H1 (cell line): ENCODE results near the gene TPD52L2. TPM values are rescaled to one million over a fixed set of nuclear protein-coding genes. Genes with fewer than 3 reads are reported as not detected.

ENCODE experiments used
- CTCF ChIA-PET: fragments of 300-600 bp; sonication (Branson Sonifier 250); formaldehyde crosslinking; loops from one replicate; lab custom pipeline; 2021; ENCODE audit not compliant: partially characterized antibody; lab: Charles Lee
- POLR2A ChIA-PET: fragments of 300-600 bp; sonication (Branson Sonifier 250); formaldehyde crosslinking; loops from one replicate; lab custom pipeline; 2021; ENCODE audit warnings: inconsistent platforms; ENCODE audit not compliant: partially characterized antibody; lab: Charles Lee
- DNase-seq, 2 experiments: peaks; one replicate each; pipeline versions ENCODE4 v3.0.0 to v3.0.0-alpha.2; 2010 to 2022; ENCODE audit warnings: low spot score in 2 of 2, low read depth in 1 of 2, mixed read lengths in 1 of 2
- FAIRE-seq: peaks from 2 replicates; lab custom pipeline; 2011; peaks lifted over from hg19 to GRCh38; lab: Jason Lieb, UNC
- H2AFZ ChIP-seq: 2 replicates; pipeline ENCODE4 v1.8.1; 2012; ENCODE audit warnings: low read length, inconsistent platforms
- H2AK5ac ChIP-seq: 2 replicates; pipeline ENCODE4 v1.6.1; 2013; ENCODE audit warnings: low read depth, low read length
- H2BK120ac ChIP-seq: replicated peaks from 2 replicates; pipeline ENCODE3; 2013; ENCODE audit warnings: low read depth, low read length, inconsistent platforms
- H2BK12ac ChIP-seq: 2 replicates; pipeline ENCODE4 v1.6.1; 2013; ENCODE audit warnings: low read depth, low read length
- H2BK15ac ChIP-seq: 2 replicates; pipeline ENCODE4 v1.6.1; 2013; ENCODE audit warnings: low read length
- H2BK20ac ChIP-seq: 2 replicates; pipeline ENCODE4 v1.6.1; 2013; ENCODE audit warnings: low read length
- H2BK5ac ChIP-seq: 2 replicates; pipeline ENCODE4 v1.6.1; 2013; ENCODE audit warnings: low read depth, low read length
- H3K14ac ChIP-seq: 2 replicates; pipeline ENCODE4 v1.6.1; 2013; ENCODE audit warnings: inconsistent platforms; ENCODE audit not compliant: insufficient read length
- H3K18ac ChIP-seq: 2 replicates; pipeline ENCODE4 v1.6.1; 2013; ENCODE audit warnings: low read length; ENCODE audit errors: extremely low read depth
- H3K23ac ChIP-seq: 2 replicates; pipeline ENCODE4 v1.6.1; 2013; ENCODE audit warnings: inconsistent platforms; ENCODE audit not compliant: insufficient read length
- H3K23me2 ChIP-seq: 2 replicates; pipeline ENCODE4 v1.6.1; 2013; ENCODE audit warnings: low read depth, low read length
- H3K27ac ChIP-seq: 2 replicates; pipeline ENCODE4 v1.6.1; 2011; ENCODE audit warnings: low read depth, low read length, inconsistent platforms
- H3K27me3 ChIP-seq, 4 experiments: replicated peaks in 1 of 4; 1 replicate in 1 of 4; 2 replicates in 3 of 4; pipeline versions ENCODE4 v1.6.1 to v1.8.1; 2011 to 2013; ENCODE audit warnings: low read length in 3 of 4, mild to moderate bottlenecking in 3 of 4, inconsistent platforms in 2 of 4, mixed read lengths in 2 of 4, moderate library complexity in 1 of 4; ENCODE audit not compliant: control insufficient read depth in 3 of 4, insufficient read depth in 3 of 4; ENCODE audit errors: extremely low read depth in 1 of 4
- H3K36me3 ChIP-seq, 4 experiments: 2 replicates each; pipeline versions ENCODE4 v1.6.1 to v1.8.1; 2011 to 2013; ENCODE audit warnings: mild to moderate bottlenecking in 4 of 4, low read length in 3 of 4, moderate library complexity in 2 of 4, control low read depth in 1 of 4, inconsistent platforms in 1 of 4; ENCODE audit not compliant: insufficient read depth in 4 of 4, control insufficient read depth in 2 of 4
- H3K4ac ChIP-seq: replicated peaks from 2 replicates; pipeline ENCODE3; 2013; ENCODE audit warnings: low read length, low read depth, mixed read lengths, inconsistent platforms; ENCODE audit not compliant: insufficient read length
- H3K4me1 ChIP-seq, 4 experiments: replicated peaks in 1 of 4; 1 replicate in 1 of 4; 2 replicates in 3 of 4; pipeline versions ENCODE4 v1.6.1 to v1.8.1; 2011 to 2013; ENCODE audit warnings: low read length in 3 of 4, inconsistent platforms in 2 of 4, mixed read lengths in 1 of 4; ENCODE audit not compliant: insufficient read depth in 4 of 4, control insufficient read depth in 3 of 4
- H3K4me2 ChIP-seq, 2 experiments: 2 replicates each; pipeline versions ENCODE4 v1.6.1 to v1.8.1; 2011 to 2013; ENCODE audit warnings: low read depth in 2 of 2, low read length in 2 of 2, control low read depth in 1 of 2, inconsistent platforms in 1 of 2, mild to moderate bottlenecking in 1 of 2; ENCODE audit not compliant: insufficient read depth in 1 of 2
- H3K4me3 ChIP-seq, 4 experiments: fragments of 200-600, 300-600 bp in 1 of 4; sonication (generic), shearing (Covaris generic), sonication (Bioruptor Twin) in 1 of 4; 2 replicates each; pipeline versions ENCODE4 v1.5.1 to v1.8.1; 2011 to 2016; ENCODE audit warnings: low read length in 4 of 4, low read depth in 3 of 4, control low read depth in 2 of 4, inconsistent platforms in 2 of 4, mild to moderate bottlenecking in 2 of 4, mixed read lengths in 1 of 4, moderate library complexity in 1 of 4; ENCODE audit not compliant: insufficient read depth in 2 of 4; ENCODE audit errors: extremely low read depth in 1 of 4
- H3K56ac ChIP-seq: replicated peaks from 2 replicates; pipeline ENCODE3; 2013; ENCODE audit warnings: low read depth, mild to moderate bottlenecking, mixed read lengths, low read length, inconsistent platforms; ENCODE audit not compliant: insufficient read length
- H3K79me1 ChIP-seq: 2 replicates; pipeline ENCODE4 v1.6.1; 2013; ENCODE audit warnings: low read depth, low read length, control low read depth
- H3K79me2 ChIP-seq, 2 experiments: 2 replicates each; pipeline versions ENCODE4 v1.6.1 to v1.8.1; 2012 to 2013; ENCODE audit warnings: low read length in 2 of 2, mild to moderate bottlenecking in 2 of 2, inconsistent platforms in 1 of 2; ENCODE audit not compliant: insufficient read depth in 2 of 2, control insufficient read depth in 1 of 2
- H3K9ac ChIP-seq, 4 experiments: replicated peaks in 1 of 4; 1 replicate in 1 of 4; 2 replicates in 3 of 4; pipeline versions ENCODE4 v1.6.1 to v1.8.1; 2011 to 2013; ENCODE audit warnings: low read depth in 3 of 4, low read length in 3 of 4, control low read depth in 2 of 4, mild to moderate bottlenecking in 2 of 4, moderate library complexity in 2 of 4, inconsistent platforms in 1 of 4; ENCODE audit errors: extremely low read depth in 1 of 4
- H3K9me3 ChIP-seq, 2 experiments: 2 replicates each; pipeline versions ENCODE4 v1.6.1 to v1.8.1; 2012 to 2013; ENCODE audit warnings: mild to moderate bottlenecking in 2 of 2, moderate library complexity in 2 of 2, control low read depth in 1 of 2, inconsistent platforms in 1 of 2, low read depth in 1 of 2, low read length in 1 of 2, mixed read lengths in 1 of 2; ENCODE audit not compliant: insufficient read depth in 2 of 2
- H4K20me1 ChIP-seq, 2 experiments: replicated peaks in 1 of 2; 2 replicates each; pipeline versions ENCODE3 to v1.8.1; 2011 to 2013; ENCODE audit warnings: inconsistent platforms in 2 of 2, low read length in 2 of 2, mild to moderate bottlenecking in 1 of 2; ENCODE audit not compliant: insufficient read depth in 2 of 2, control insufficient read depth in 1 of 2
- H4K5ac ChIP-seq: 2 replicates; pipeline ENCODE4 v1.6.1; 2013; ENCODE audit warnings: low read length, low read depth, mixed read lengths, inconsistent platforms; ENCODE audit not compliant: insufficient read length
- H4K8ac ChIP-seq: 2 replicates; pipeline ENCODE4 v1.8.0; 2013; ENCODE audit warnings: mild to moderate bottlenecking, moderate library complexity, low read length, inconsistent platforms; ENCODE audit not compliant: insufficient read depth; ENCODE audit errors: extremely low read depth
- H4K91ac ChIP-seq: replicated peaks from 2 replicates; pipeline ENCODE3; 2013; ENCODE audit warnings: low read length, mixed read lengths, inconsistent platforms; ENCODE audit not compliant: insufficient read length
- BCL11A ChIP-seq, 2 experiments: IDR thresholded peaks; one replicate each; pipeline ENCODE4 v1.6.1; 2011; ENCODE audit warnings: low read depth in 2 of 2, low read length in 2 of 2, mild to moderate bottlenecking in 2 of 2
- CHD2 ChIP-seq: IDR thresholded peaks from 2 replicates; pipeline ENCODE4 v1.6.1; 2012; ENCODE audit warnings: low read length, improper control_type of control experiment
- FOSL1 ChIP-seq: IDR thresholded peaks from 2 replicates; pipeline ENCODE4 v1.6.1; 2011; ENCODE audit warnings: mild to moderate bottlenecking, low read depth, low read length, moderate library complexity; ENCODE audit not compliant: insufficient read depth
- JUN ChIP-seq: IDR thresholded peaks from 2 replicates; pipeline ENCODE4 v1.6.1; 2011; ENCODE audit warnings: low read depth, mild to moderate bottlenecking, improper control_type of control experiment, low read length
- KDM1A ChIP-seq: fragments of 200-600, 300-600 bp; sonication (generic); IDR thresholded peaks from 2 replicates; pipeline ENCODE4 v1.7.1; 2016; ENCODE audit warnings: mild to moderate bottlenecking, low read length, borderline replicate concordance
- RAD21 ChIP-seq, 2 experiments: IDR thresholded peaks in 1 of 2; conservative IDR thresholded peaks in 1 of 2; 2 replicates each; pipeline ENCODE4 v1.6.1; 2011; ENCODE audit warnings: low read depth in 2 of 2, low read length in 2 of 2, improper control_type of control experiment in 1 of 2, inconsistent platforms in 1 of 2, mild to moderate bottlenecking in 1 of 2, moderate library complexity in 1 of 2
- RBBP5 ChIP-seq: IDR thresholded peaks from 2 replicates; pipeline ENCODE4 v1.7.1; 2012; ENCODE audit warnings: low read depth, mild to moderate bottlenecking, inconsistent platforms, low read length, moderate library complexity, borderline replicate concordance
- RXRA ChIP-seq: IDR thresholded peaks from 2 replicates; pipeline ENCODE4 v1.6.1; 2011; ENCODE audit warnings: low read depth, mild to moderate bottlenecking, low read length, moderate library complexity; ENCODE audit not compliant: insufficient read depth
- SIN3A ChIP-seq, 2 experiments: IDR thresholded peaks in 1 of 2; conservative IDR thresholded peaks in 1 of 2; 2 replicates each; pipeline ENCODE4 v1.6.1; 2011 to 2012; ENCODE audit warnings: low read length in 2 of 2, improper control_type of control experiment in 1 of 2, low read depth in 1 of 2, mild to moderate bottlenecking in 1 of 2
- SP1 ChIP-seq: IDR thresholded peaks from 2 replicates; pipeline ENCODE4 v1.6.1; 2011; ENCODE audit warnings: low read depth, low read length
- TEAD4 ChIP-seq: IDR thresholded peaks from 2 replicates; pipeline ENCODE4 v1.6.1; 2012; ENCODE audit warnings: low read depth, low read length, inconsistent platforms, mixed read lengths
- WGBS, 2 experiments: shearing (Covaris generic) in 1 of 2; methylation state at CpG; one replicate each; pipeline versions ENCODE4 v1.1.6 to v1.1.7; 2013 to 2015; ENCODE audit warnings: low lambda C conversion rate in 2 of 2, mixed read lengths in 2 of 2, inconsistent platforms in 1 of 2, low coverage in 1 of 2, missing lambda C conversion rate in 1 of 2; ENCODE audit not compliant: insufficient replicate concordance in 2 of 2, insufficient coverage in 1 of 2, insufficient read length in 1 of 2; ENCODE audit errors: extremely low coverage in 1 of 2, missing lambda C conversion rate in 1 of 2; 5-methylcytosine and 5-hydroxymethylcytosine counted together
- polyA plus RNA-seq, 7 experiments: library from polyadenylated mRNA; depleted of rRNA in 3 of 7; stranded (reverse) in 5 of 7; unstranded in 2 of 7; fragments of >200 nt in 5 of 7; fragments of 200-250 nt in 2 of 7; gene quantifications; 1 replicate in 5 of 7; 2 replicates in 1 of 7; 4 replicates in 1 of 7; pipeline versions ENCODE4 v1.2.1 to v1.2.3, GENCODE V29; 2011 to 2013; ENCODE audit warnings: missing spikeins in 2 of 7, mixed read lengths in 2 of 7
- total RNA-seq: library from RNA; stranded (reverse); fragmentation: NEBNext Ultra II Directional; extraction: Animal tissue kit (Norgen Biotek cat#: 25700); gene quantifications from 2 replicates; pipeline ENCODE4 v1.2.1, GENCODE V29; 2021
- TF ChIP-seq, protein P1 (sequence below): IDR thresholded peaks from 2 replicates; pipeline ENCODE4 v1.6.1; 2011; ENCODE audit warnings: low read length, improper control_type of control experiment

TPD52L2 gene
- total and polyA plus RNA-seq, 2 of the 8 experiments (the other 6 are each of a cell fraction or from before 2014, with no cell fraction given): 77.1 to 80.2 TPM

DNA sequence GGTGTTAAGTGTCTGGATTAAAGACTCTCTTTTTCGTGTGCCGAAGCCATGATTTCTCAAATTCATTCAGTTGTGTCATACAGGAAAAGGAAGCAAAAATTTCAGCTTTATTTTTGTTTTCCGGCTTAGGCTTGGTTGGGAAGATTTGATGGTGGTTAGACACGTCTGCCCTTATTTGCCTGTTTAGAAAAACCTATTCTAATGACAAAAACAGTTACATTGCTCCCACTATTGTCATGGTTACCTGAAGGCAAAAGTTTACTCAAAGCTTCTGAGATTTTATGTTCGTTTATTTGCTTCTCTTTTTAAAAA is 30.8 kb downstream of the TPD52L2 start:
- Histone ChIP-seq H2BK20ac (no peak overlapping the region), H2BK12ac (no peak overlapping the region), H3K9me3 (no peaks in the 10 kb centered on the region), H2BK15ac (no peak overlapping the region), H3K79me2 (peaks cover 3 to 42% of the 10 kb centered on the region in 2 experiments; a peak in 2 of 4 replicates), H3K56ac (no peak overlapping the region), H3K23ac (no peak overlapping the region), H3K27ac (no peak overlapping the region), H3K36me3 (peaks cover 0 to 3% (median 0%) of the 10 kb centered on the region in 4 experiments; a peak in 1 of 8 replicates), H3K4ac (no peak overlapping the region), H3K27me3 (no peaks in the 10 kb centered on the region), H3K18ac (no peak overlapping the region), H4K5ac (no peak overlapping the region), H3K4me3 (peak overlapping the region; percentile 51 to 85 (median 56); a peak in 7 of 8 replicates), H2AK5ac (no peak overlapping the region), H3K14ac (no peak overlapping the region), H3K23me2 (peaks cover 3% of the 10 kb centered on the region; the same call in 1 of the 2 replicates), H3K79me1 (peaks cover 18% of the 10 kb centered on the region; the same call in 1 of the 2 replicates), H2AFZ (no peak overlapping the region), H3K4me1 (peaks cover 0 to 6% (median 4%) of the 10 kb centered on the region in 4 experiments; a peak in 4 of 7 replicates), H2BK5ac (no peak overlapping the region), H4K91ac (no peak overlapping the region), H2BK120ac (no peak overlapping the region), H4K20me1 (peaks cover 10 to 15% of the 10 kb centered on the region in 2 experiments), H3K4me2 (peak overlapping the region; percentile 33 to 68), H3K9ac (peak overlapping the region in 2 of 4 experiments; percentile 12 to 41; a peak in 3 of 7 replicates), H4K8ac (no peak overlapping the region)
- DNase-seq (no peak), FAIRE-seq (no peak)
- CTCF ChIA-PET: interaction anchor here (0.8 to 4.5 kb wide), 7 partner anchors 11 to 110 kb away, joined by 3 to 12 read pairs (median 8); partner anchors contain the start of gene UCKL1
- POLR2A ChIA-PET: interaction anchor here (1.2 to 4.4 kb wide), 3 partner anchors 28 to 84 kb away, joined by 3 to 23 read pairs (median 3); partner anchors contain the start of gene TPD52L2
- 49% methylated on average over 5 of the region's 5 CpGs; no CpG with 5 or more reads in 1 of the 2 experiments for WGBS, 2 experiments
- no peak for TF ChIP-seq RAD21 (IDR thresholded peaks at IDR 0.05 in 1 of 2, conservative IDR thresholded peaks at IDR 0.05 in 1 of 2; ENCODE audit: low read depth in 2 of 2, low read length in 2 of 2)
- TF ChIP-seq RXRA: no peak
- TF ChIP-seq KDM1A: no peak
- no peak for TF ChIP-seq SIN3A (conservative IDR thresholded peaks at IDR 0.05 in 1 of 2, IDR thresholded peaks at IDR 0.05 in 1 of 2; ENCODE audit: low read depth in 1 of 2, low read length in 2 of 2)
- TF ChIP-seq, protein P1, sequence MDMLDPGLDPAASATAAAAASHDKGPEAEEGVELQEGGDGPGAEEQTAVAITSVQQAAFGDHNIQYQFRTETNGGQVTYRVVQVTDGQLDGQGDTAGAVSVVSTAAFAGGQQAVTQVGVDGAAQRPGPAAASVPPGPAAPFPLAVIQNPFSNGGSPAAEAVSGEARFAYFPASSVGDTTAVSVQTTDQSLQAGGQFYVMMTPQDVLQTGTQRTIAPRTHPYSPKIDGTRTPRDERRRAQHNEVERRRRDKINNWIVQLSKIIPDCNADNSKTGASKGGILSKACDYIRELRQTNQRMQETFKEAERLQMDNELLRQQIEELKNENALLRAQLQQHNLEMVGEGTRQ: no peak
- no peak for TF ChIP-seq RBBP5
- no peak for TF ChIP-seq JUN
- TF ChIP-seq FOSL1: no peak
- no peak for TF ChIP-seq SP1
- TF ChIP-seq TEAD4: no peak
- TF ChIP-seq BCL11A (IDR thresholded peaks at IDR 0.05; ENCODE audit: low read depth in 2 of 2, low read length in 2 of 2): no peak
- no peak for TF ChIP-seq CHD2
